Spleen (tissue), 7 donors: Measurements from ENCODE around the gene ATP5PO.

Experiments
- POLR2A ChIP-seq, 3 donors: fragments of 450-650 bp; IDR thresholded peaks; one replicate each; pipeline ENCODE4 v1.5.1; 2017; ENCODE audit warnings: antibody characterized with exemption in 3 of 3, mild to moderate bottlenecking in 1 of 3
- POLR2AphosphoS5 ChIP-seq, 3 donors: sonication (generic); formaldehyde crosslinking; IDR thresholded peaks; one replicate each; pipeline ENCODE4 v1.5.1; 2017; ENCODE audit warnings: antibody characterized with exemption in 3 of 3
- TF ChIP-seq, protein P1 (sequence below), 11 experiments: fragments of 200-600 bp in 7 of 11; fragments of 450-650 bp in 4 of 11; sonication (generic) in 4 of 11; IDR thresholded peaks in 8 of 11; conservative IDR thresholded peaks in 3 of 11; 1 replicate in 7 of 11; 2 replicates in 4 of 11; pipeline versions ENCODE4 v1.4.0 to v1.8.0; 2016 to 2021; ENCODE audit warnings: antibody characterized with exemption in 11 of 11, inconsistent platforms in 4 of 11, mild to moderate bottlenecking in 1 of 11
- donor health status: DM: no; HTN: no; CAD: no; lungs with moderate emphysema.
- donor health status: DM: no; HTN: no; CAD: no.
- donor health status: DM: no; HTN: no; CAD: no.

DNA sequence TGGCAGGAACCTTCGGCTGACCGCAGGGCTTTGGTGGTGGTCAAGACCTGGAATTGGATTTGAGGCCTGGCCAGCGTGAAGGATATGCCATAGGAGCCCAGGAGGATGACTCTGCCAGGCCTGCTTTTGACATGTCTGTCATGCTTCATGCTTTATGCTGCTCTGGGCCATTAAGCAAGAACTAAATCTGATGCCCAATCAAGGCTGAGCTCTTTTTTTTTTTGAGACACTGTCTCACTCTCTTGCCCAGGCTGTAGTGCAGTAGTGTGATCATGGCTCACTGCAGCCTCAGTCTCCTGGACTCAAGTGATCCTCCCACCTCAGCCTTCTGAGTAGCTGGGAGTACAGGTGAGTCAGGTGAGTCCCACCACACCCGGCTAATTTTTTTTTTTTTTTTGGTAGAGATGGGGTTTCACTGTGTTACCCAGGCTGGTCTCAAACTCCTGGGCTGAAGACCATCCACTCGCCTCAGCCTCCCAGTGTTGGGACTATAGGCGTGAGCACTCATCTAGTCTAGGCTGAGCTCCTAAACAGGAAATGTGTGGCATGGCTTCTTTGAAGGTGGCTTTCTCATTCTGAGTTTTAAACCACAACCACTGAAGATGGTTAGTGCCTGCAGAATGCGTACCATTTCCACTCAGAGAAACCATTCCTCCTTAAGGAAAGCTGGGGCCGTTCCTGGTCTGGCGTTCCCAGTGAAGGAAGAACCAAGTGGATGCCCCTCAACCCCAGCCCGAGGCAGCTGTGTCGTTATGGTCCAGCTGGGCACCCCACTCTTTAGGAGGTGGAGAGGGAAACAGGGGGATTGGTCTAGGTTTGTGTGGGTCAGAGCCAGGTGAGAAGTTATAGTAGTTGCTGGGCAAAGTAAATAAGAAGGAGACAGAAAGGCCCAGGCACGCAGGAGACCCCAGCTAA lies 34.2 kb upstream of the ATP5PO start:
- TF ChIP-seq, protein P1, sequence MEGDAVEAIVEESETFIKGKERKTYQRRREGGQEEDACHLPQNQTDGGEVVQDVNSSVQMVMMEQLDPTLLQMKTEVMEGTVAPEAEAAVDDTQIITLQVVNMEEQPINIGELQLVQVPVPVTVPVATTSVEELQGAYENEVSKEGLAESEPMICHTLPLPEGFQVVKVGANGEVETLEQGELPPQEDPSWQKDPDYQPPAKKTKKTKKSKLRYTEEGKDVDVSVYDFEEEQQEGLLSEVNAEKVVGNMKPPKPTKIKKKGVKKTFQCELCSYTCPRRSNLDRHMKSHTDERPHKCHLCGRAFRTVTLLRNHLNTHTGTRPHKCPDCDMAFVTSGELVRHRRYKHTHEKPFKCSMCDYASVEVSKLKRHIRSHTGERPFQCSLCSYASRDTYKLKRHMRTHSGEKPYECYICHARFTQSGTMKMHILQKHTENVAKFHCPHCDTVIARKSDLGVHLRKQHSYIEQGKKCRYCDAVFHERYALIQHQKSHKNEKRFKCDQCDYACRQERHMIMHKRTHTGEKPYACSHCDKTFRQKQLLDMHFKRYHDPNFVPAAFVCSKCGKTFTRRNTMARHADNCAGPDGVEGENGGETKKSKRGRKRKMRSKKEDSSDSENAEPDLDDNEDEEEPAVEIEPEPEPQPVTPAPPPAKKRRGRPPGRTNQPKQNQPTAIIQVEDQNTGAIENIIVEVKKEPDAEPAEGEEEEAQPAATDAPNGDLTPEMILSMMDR (IDR thresholded peaks at IDR 0.05 in 8 of 11, conservative IDR thresholded peaks at IDR 0.05 in 3 of 11) = no peak
- TF ChIP-seq POLR2AphosphoS5 (IDR thresholded peaks at IDR 0.05) = no peak
- no peak for TF ChIP-seq POLR2A (IDR thresholded peaks at IDR 0.05)
